Measurements from ENCODE around the gene DIS3L.
"Not testable (repeated sequence)": the region's sequence is repeated elsewhere in the genome, so short reads cannot be mapped to it uniquely, and the experiment has no call there.

Gene DIS3L

DNA sequence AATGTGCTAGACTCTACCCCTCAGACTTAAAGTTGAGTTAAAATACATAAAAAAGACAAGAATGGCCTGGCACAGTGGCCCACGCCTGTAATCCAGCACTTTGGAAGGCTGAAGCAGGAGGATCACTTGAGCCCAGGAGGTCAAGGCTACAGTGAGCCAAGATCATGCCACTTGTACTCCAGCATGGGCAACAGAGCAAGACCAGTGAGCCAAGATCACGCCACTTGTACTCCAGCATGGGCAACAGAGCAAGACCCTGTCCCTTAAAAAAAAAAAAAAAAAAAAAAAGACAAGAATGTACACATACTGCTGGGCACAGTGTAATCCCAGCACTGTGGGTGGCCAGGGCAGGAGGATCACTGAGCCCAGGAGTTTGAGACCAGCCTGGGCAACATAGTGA is 17.4 kb downstream of the DIS3L start:
- no peak for DNase-seq (ENCODE audit: low spot score)

GRCh38 chr15:66312144-66312543 is 18.8 kb downstream of the DIS3L start:
- DNase-seq (ENCODE audit: low spot score) = no peak

GRCh38 chr15:66323312-66323928 is 30.1 kb downstream of the DIS3L start:
- no peak for DNase-seq (ENCODE audit: low spot score)

DNA sequence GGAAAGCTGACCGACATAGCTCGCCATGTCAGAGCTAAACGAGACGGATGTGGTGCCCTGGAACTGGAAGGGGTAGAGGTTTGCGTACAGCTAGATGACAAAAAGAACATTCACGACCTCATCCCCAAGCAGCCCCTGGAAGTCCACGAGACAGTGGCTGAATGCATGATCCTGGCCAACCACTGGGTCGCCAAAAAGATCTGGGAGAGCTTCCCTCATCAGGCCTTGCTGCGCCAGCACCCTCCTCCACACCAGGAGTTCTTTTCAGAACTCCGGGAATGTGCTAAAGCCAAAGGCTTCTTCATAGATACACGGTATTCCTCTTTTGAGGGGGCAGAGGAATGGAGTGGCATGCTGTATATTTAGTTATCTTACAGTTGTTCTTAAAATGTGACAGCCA is 32.7 kb downstream of the DIS3L start:
- DNase-seq (ENCODE audit: low spot score) = no peak

- no peak for DNase-seq (ENCODE audit: low spot score)
These were observed 34.4 kb downstream of the DIS3L start for GRCh38 chr15:66327736-66328135.

- no peak for DNase-seq (ENCODE audit: low spot score)
These were observed 35.4 kb downstream of the DIS3L start for GRCh38 chr15:66328771-66329170.

- not testable (repeated sequence) for DNase-seq (ENCODE audit: low spot score)
These were observed 55.2 kb downstream of the DIS3L start for GRCh38 chr15:66348530-66348929.

- DNase-seq (ENCODE audit: low spot score) = no peak
These were observed 62.6 kb downstream of the DIS3L start for GRCh38 chr15:66356077-66356358.

GRCh38 chr15:66356359-66357236 is 63.2 kb downstream of the DIS3L start, which contains the start of gene TIPIN:
TSS of gene TIPIN (minus strand) at chr15:66356685. CDS start at chr15:66352947, 3,738 bp downstream.
- DNase-seq (ENCODE audit: low spot score) = peak; percentile 97

GRCh38 chr15:66359740-66360139 is 66.4 kb downstream of the DIS3L start:
- DNase-seq (ENCODE audit: low spot score) = no peak

DNA sequence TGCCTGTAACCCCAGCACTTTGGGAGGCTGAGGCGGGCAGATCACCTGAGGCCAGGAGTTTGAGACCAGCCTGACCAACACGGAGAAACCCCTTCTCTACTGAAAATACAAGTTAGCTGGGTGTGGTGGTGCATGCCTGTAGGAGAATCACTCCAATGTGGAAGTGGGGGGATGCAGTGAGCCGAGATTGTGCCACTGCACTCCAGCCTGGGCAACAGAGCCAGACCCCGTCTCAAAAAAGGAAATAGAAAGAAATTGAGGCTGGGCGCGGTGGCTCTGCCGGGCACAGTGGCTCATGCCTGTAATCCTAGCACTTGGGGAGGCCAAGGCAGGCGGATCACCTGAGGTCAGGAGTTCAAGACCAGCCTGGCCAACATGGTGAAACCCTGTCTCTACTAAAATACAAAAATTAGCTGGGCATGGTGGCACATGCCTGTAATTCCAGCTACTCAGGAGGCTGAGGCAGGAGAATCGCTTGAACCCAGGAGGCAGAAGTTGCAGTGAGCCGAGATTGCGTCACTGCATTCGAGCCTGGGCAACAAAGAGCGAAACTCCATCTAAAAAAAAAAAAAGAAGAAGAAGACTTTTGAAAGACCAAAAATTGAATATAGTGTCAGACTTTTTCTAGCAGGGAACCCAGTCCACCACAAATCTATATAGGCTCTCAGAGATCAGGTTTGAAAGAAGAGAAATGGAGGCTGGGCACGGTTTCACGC is 68.5 kb downstream of the DIS3L start:
- DNase-seq (ENCODE audit: low spot score) = not testable (repeated sequence)

DNA sequence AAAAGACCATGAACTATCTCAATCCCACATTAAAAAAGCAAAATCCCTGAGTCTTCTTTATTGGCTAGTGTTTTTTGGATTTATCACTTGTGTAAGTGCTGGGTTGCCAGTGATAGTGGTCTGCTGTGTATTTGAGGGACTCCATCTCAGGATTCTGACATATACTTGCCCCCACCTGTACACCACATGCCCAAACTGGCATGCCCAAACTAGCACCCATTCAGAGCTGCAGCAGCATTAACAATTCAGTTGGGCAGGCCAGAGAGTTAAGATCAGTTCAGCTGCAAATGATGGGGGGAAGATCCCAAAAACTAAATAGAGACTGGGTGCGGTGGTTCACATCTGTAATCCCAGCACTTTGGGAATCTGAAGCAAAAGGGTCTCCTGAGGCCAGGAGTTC is 69.4 kb downstream of the DIS3L start:
- no peak for DNase-seq (ENCODE audit: low spot score)

DNA sequence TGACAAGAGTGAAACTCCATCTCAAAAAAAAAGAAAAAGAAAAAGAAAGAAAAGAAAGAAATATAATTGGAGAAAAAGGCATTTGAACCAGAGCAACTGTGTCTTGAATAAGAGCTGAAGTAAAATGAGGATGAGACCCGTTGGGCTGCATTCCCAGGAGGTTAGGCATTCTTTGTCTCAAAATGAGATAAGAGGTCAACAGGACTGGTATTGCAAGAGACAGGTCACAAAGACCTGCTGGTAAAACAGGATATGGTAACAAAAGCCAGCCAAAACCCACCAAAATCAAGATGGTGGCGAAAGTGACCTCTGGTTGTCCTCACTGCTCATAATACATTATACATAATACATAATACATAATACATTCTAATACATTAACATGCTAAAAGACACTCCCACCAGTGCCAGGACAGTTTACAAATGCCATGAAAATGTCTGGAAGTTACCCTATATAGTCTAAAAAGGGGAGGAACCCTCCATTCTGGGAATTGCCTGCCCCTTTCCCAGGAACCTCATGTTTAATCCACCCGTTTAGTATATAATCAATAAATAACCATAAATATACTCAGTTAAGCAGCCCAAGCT is 71.7 kb downstream of the DIS3L start:
- no peak for DNase-seq (ENCODE audit: low spot score)

DNA sequence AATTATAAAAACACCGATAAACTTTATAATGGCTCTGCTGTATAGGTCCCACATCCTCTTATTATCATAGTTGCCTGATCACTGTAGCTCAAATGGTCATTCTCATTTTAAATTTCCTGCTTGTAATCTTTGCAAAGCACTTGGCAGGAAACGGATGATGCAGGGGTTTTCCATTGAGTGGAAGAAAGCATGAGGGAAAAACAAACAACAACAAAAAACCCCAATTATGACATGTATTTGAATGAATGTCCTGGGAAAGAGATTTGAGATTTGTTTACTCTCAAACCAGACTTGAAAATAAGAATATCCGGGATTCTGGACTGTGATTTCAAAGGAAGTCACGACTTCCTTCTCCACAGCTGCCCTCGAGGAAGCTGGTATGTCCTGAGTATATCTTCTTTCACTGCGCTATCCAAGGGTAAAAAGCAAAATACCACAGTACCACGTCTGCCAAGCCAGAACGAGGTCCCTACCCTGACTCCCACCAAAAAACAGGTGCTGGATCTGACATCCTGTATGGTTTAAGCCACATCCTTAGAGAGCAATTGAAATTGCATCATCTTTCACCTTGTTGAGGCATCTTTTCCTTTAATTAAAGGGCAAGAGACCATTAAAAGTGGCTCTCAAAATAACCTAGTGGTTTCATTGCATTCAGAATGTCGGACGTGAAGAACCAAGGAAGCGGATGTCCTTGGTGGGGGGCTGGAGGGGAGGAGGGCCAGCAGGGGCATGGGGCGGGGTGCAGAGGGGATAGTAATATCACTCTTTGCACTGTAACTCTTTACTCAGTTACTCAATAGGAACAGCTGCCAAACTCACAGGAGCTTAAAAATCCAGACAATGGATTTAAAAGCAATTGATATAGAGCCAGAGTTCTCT is 76.6 kb downstream of the DIS3L start:
- DNase-seq (ENCODE audit: low spot score) = peak; percentile 18

- DNase-seq (ENCODE audit: low spot score) = no peak
These were observed 80.8 kb downstream of the DIS3L start for GRCh38 chr15:66374179-66374578.

DNA sequence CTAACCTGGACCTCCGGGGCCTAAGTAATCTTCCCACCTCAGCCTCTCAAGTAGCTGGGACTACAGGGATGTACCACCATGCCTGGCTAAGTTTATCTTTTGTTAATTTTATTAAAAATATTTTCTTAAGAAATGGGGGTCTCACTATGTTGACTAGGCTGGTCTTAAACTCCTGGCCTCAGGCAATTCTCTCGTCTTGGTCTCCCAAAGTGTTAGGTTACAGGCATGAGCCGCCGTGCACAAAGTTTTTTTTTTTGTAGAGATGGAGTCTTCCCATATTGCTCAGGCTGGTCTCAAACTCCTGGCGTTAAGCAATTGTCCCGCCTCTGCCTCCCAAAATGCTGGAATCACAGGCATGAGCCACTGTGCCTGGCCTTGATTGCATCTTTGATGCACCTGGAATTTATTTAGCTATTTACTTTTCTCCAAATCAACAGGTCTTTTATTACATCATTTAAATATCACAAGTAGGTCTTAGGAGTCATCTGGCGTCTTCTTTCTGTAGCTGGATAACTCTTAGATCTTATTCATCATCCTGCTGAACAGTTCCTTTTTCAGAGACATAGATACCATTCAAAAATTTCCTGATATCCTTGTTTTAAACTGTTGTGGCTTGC is 85.6 kb downstream of the DIS3L start:
- no peak for DNase-seq (ENCODE audit: low spot score)

DNA sequence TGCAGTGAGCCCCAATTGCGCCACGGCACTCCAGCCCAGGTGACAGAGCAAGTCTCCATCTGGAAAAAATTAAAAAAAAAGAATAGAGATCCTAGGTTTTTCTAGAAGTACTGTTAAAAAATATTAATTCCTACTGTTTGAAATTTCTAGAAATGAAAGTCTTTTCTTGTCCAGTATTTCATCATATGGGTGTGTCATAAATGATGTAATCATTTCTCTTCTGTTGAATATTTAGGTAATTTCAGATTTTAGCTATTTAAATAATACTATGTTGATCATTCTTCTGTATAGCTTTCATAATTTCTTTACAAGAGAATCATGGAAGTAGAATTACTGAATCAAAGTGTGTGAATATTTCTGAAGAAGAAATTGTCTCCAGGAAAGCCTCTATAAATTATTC is 88.0 kb downstream of the DIS3L start:
- not testable (repeated sequence) for DNase-seq (ENCODE audit: low spot score)

Data from CD4-positive, alpha-beta T cell treated with Interleukin-2 at 100 ng/mL for 4 hours (primary cell).